GM10248 (cell line): Measurements from ENCODE around the gene RELT.

Experiments used
- CTCF ChIA-PET: fragments of 300-600 bp; sonication (Branson Sonifier 250); formaldehyde crosslinking; extraction: SDS; loops from one replicate; lab custom pipeline; 2021; ENCODE audit warnings: antibody characterized with exemption; lab: Yijun Ruan, JAX
- POLR2A ChIA-PET: fragments of 350-650 bp; sonication (Branson Sonifier 250); formaldehyde crosslinking; extraction: SDS; loops from one replicate; lab custom pipeline; 2020; ENCODE audit warnings: antibody characterized with exemption; lab: Yijun Ruan, JAX
- DNase-seq: peaks from one replicate; pipeline ENCODE4 v3.0.0; 2012; ENCODE audit errors: extremely low spot score
- CTCF ChIP-seq: IDR thresholded peaks from 2 replicates; pipeline ENCODE4 v1.5.1; 2012; ENCODE audit warnings: mild to moderate bottlenecking, low read depth; ENCODE audit errors: extremely low read depth, missing control alignments, control extremely low read depth

The RELT gene

DNA sequence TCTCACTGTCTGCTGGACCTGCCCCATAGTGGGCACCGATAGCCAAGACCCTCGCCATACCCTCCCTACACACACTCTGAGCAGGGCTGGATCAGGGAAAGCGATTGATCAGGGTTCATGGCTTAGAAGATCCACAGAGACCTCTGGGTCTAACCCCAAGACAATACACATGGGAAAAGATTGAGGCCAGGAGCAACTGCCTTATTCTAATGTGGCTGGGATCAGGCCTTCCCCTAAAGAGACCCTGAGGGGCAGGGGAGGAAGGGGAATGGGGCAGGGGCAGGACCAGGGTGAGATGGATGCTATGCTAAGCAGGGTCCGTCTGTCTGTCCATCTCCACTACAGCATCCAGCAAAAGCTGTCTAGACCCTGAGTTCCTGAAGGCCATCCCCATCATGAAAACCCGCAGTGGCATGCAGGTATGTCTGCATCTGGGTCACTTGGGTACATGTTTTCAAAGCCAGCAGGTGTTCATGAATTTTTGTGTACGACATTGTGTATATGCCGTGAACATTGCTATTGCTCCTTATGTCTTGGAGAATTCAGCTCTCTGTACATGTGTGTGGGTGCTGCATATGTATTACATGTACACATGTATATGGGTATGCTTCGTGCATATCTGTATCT lies 15.3 kb upstream of the RELT start:
- TF ChIP-seq CTCF, result no peak
- ChIA-PET POLR2A (no interaction called here), CTCF (interaction anchor here (0.7 to 18.1 kb wide), 9 partner anchors 10 to 300 kb away, joined by 3 to 209 read pairs (median 7); partner anchors contain the start of gene RELT)
- no peak for DNase-seq

GRCh38 chr11:73361953-73362776 lies 14.0 kb upstream of the RELT start:
- CTCF ChIA-PET, result interaction anchor here (1.0 to 18.1 kb wide), 6 partner anchors 12 to 299 kb away, joined by 3 to 209 read pairs (median 9); partner anchors contain the start of gene RELT
- TF ChIP-seq CTCF, result no peak
- no peak for DNase-seq
- POLR2A ChIA-PET, result no interaction called here

DNA sequence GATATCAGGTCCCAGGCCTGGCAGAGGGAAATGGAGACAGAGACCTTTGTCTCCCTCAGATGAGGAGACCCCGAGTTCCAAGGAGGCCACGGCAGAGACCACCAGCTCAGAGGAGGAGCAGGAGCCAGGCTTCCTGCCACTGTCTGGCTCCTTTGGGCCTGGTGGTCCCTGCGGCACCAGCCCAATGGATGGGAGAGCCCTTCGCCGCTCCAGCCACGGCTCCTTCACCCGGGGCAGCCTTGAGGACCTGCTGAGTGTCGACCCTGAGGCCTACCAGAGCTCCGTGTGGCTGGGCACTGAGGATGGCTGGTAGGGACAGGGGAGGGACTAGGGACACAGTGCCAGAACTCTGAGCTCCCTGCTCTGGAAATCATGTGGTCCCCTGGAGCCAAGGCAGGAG lies 13.1 kb upstream of the RELT start:
- no peak for TF ChIP-seq CTCF
- ChIA-PET POLR2A (interaction anchor here (0.5 kb wide), 1 partner anchor 423 kb away, joined by 4 read pairs; no protein-coding TSS in a partner anchor), CTCF (interaction anchor here (1.0 to 18.1 kb wide), 9 partner anchors 9 to 298 kb away, joined by 3 to 209 read pairs (median 8); partner anchors contain the start of gene RELT)
- DNase-seq, result no peak

GRCh38 chr11:73365352-73366264 lies 10.6 kb upstream of the RELT start:
- POLR2A ChIA-PET, result no interaction called here
- CTCF ChIA-PET, result interaction anchor here (1.3 to 18.1 kb wide), 5 partner anchors 9 to 295 kb away, joined by 3 to 209 read pairs (median 16); no protein-coding TSS in a partner anchor
- DNase-seq, result no peak
- TF ChIP-seq CTCF, result no peak

DNA sequence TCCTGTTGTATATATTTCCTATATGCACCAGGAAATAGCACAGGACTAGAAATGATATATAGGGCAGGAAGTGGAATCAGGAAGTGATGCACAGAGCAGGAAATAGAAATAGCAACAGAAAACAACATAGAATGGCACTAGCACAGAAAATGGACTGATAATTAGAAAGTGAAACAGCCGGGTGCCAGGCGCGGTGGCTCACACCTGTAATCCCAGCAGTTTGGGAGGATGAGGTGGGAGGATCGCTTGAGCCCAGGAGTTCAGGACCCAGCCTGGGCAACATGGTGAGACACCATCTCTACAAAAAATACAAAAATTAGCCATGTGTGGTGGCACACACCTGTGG lies 10.0 kb upstream of the RELT start:
- DNase-seq, result no peak
- TF ChIP-seq CTCF, result no peak
- CTCF ChIA-PET, result interaction anchor here (4.0 to 18.1 kb wide), 3 partner anchors 8 to 27 kb away, joined by 16 to 209 read pairs (median 24); no protein-coding TSS in a partner anchor
- POLR2A ChIA-PET, result no interaction called here
